HG03159 (cell line): Measurements from ENCODE around the gene ACOXL.

Experiments
- ATAC-seq: cut with Tn5 transposase; IDR thresholded peaks from one replicate; pipeline ENCODE4 v1.9.1; 2021; ENCODE audit warnings: mild to moderate bottlenecking, moderate library complexity; ENCODE audit not compliant: unreplicated experiment

The ACOXL gene

DNA sequence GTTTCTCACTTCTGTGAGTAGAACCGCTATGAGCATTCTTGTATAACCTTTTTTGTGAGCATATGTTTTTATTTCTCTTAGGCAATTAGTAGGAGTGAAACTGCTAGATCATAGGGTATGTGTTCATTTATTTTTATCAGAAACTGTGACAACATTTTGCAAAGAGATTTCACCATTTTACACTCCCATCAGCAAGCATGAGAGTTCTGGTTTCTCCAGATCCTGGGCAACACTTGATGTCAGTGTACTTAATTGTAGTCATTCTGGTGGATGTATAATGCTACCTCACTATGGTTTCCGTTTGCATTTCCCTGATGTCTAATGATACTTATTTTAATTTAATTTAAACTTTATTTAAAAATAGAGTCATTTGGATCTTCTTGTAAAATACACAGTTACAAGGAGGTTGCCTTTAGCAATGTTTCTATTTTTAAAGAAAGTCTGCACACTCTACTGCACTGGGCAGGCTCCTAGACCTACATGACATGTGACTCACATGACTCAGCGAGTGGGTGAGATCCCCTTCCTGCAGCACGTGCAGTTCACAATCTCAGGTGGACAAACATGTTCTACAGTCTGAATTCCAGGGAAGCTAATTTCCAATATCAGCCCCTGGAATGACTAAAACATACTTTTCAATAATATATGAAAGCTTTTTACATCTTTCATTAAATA is 261.3 kb downstream of the ACOXL start:
- ATAC-seq = no peak

DNA sequence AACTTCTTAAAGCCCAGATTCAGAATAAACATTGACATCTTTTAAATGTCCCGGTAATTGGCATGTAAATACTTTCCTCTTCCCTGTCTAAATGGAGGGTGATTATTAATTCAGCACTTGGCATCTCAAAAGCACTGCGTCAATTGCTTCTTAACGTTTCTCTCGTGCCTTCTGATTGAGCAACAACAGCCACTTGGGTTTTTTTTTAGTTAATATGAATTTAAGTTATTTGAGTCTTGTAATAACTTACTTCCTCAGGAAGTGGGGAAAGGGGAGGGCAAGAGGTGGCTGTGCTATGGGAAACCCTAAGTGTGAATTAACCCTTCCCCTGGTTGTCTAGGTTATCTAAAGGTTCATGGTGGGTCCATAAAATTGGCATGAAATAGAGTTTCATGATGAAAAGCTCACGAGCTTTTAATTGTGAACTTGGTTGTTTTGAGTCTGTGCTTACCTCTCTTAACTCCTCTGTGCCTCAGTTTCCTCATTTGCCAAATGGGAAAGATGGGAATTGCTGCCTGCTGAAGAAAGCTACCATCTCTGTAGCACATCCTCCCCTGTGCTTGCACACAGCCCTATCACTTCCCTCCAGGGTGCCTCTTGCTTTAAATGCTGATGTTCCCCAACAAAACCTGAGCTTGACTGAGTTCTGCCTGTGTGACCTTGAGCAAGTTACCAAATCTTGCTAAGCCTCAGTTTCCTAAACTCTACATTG is 262.0 kb downstream of the ACOXL start:
- no peak for ATAC-seq

DNA sequence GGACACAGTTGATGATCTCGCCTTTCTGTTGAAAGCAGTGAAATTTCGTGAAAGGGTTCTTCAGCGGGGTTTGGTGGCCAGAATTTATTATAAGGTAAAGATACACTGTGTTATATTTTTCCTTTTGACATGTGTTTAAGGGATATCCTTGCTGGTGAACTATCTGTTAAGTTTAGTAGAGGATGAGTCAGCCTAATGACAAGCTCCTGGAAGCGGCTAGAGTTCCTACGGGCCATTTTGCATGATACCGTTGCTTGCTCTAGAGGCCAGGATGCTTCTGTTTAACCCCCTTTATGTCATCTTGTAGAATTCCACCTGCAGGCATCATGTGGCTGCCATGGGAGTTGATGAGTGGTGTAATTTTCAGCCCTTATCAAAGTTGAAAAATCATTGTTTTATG is 263.5 kb downstream of the ACOXL start:
- ATAC-seq = no peak

DNA sequence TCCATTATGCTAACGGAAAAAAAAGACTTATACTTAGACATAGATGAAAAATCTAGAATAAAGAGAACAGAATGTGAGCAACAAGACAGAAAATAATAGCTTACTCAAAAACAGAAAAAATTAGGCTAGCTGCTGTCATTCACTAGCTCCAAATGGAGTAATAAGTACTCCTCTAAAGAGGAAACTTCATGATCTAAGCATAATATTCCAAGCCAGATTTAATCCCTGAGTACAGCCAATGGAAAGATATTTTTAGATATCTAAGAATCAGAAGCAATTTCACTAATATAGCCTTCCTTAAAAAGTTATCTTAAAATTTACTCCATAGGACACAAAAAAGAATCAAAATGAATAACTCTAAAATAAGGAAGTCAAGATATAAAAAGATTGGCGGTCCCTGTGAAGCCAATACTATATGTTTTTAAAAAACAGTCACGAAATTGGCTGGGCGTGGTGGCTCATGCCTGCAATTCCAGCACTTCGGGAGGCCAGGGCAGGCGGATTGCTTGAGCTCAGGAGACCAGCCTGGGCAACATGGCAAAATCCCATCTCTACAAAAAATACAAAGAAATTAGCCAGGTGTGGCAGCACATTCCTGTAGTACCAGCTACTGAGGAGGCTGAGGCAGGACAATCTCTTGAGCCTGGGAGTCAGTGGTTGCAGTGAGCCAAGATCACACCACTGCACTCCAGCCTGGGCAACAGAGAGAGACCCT is 265.1 kb downstream of the ACOXL start:
- ATAC-seq = no peak

DNA sequence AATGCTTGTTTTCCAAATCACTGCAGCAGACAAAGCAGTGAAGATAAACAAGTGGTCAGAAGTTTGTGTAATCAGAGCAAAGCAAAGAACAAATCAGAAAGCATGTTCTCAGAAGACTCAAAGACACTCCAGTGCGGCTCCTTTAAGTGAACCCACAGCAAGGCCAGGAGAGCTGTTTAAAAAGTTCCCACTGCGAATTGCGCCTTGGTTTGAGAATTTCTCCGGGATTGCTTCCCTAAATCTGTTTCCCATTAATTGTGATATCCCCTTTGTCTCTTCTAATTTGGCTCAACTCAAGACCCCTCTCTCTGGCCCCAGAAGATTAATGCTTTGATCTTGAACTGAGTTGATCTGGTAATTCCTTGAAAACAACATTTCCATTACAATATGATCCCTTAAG is 265.9 kb downstream of the ACOXL start:
- ATAC-seq = no peak

- ATAC-seq = no peak
Observed at GRCh38 chr2:110999626-111000025, 267.3 kb downstream of the ACOXL start.

DNA sequence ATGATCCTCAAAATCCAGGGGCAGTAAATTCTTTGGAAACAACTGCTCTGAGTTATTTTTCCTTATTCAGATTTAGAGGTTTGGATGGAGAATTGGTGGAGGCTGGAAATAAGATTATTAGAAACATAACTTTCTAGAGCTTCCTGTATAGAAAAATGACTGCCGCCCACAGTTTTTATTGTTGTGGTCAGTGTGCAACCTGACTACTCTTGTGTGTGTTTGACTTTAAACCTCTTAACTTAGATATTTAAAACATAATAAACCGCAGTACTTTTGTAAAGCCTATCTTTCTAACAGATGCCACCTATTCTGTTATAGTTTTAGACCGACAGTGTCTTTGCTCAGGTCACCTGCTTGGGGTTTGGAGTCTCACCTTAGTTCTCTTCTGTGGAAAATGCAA is 272.9 kb downstream of the ACOXL start:
- ATAC-seq = no peak

DNA sequence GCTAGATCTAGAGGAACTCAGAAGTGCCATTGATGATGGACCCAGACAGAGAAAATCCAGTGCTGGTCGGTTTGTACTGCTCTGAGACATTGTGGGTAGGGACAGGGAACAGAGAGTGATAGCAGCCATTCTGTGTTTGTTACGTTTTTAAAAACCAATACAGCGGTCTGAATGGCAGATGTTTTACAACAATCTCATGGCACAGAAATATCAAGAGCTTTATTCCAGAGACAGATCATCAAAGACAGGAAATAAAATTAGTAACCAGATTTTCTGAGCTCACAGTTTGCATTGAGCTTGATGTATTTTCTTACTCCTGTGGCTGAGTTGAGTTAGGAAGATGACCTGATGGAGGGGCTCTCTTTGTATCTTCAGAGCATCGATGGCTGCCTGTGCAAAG is 273.4 kb downstream of the ACOXL start:
- ATAC-seq = no peak

GRCh38 chr2:111007757-111008688 is 275.6 kb downstream of the ACOXL start:
- ATAC-seq = no peak

GRCh38 chr2:111011218-111011617 is 278.8 kb downstream of the ACOXL start:
- ATAC-seq = no peak

- ATAC-seq = no peak
Observed at GRCh38 chr2:111015283-111015995, 283.1 kb downstream of the ACOXL start.

GRCh38 chr2:111017034-111017622 is 284.8 kb downstream of the ACOXL start:
- ATAC-seq = no peak

DNA sequence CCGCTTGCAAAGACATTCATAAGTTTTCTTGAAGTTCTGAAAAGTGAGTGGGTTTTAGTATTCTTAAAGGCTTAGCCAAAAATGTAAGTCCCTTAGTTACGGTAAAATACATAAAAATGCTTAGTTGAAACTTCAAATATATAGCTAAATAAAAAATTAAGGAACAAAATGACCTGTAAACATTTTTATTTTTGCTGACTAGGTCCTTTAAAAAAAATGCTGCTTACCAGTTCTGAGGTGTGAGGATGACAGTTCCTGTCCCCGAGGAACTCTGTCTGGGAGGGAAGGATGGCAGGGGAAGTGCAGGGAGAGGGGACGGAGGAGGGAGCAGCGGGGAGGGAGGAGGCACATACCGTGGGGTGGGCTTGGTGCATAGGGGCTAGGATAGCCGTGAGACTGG is 285.5 kb downstream of the ACOXL start:
- no peak for ATAC-seq

GRCh38 chr2:111019381-111019780 is 287.0 kb downstream of the ACOXL start:
- ATAC-seq = no peak

GRCh38 chr2:111022633-111023032 is 290.3 kb downstream of the ACOXL start:
- no peak for ATAC-seq

DNA sequence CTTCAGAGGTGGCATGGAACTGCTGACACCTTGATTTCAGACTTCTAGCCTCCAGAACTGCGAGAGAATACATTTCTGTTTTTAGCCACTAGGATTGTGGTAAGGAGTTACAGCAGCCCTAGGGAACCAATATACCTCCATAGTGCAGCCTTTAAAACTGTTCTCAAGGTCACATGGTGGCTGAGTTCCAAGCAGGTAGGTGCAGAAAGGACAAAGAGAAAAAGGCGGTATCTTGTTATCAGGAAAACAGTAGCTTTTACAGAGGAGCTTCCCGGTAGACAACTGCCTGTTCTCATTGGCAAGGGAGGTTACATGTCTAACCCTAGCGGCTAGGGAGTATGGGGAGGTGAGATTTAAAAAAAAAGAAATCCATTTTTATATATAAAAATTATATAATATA is 292.1 kb downstream of the ACOXL start:
- ATAC-seq = no peak

GRCh38 chr2:111025288-111025687 is 292.9 kb downstream of the ACOXL start:
- ATAC-seq = no peak

GRCh38 chr2:111028720-111029119 is 296.3 kb downstream of the ACOXL start:
- ATAC-seq = no peak

DNA sequence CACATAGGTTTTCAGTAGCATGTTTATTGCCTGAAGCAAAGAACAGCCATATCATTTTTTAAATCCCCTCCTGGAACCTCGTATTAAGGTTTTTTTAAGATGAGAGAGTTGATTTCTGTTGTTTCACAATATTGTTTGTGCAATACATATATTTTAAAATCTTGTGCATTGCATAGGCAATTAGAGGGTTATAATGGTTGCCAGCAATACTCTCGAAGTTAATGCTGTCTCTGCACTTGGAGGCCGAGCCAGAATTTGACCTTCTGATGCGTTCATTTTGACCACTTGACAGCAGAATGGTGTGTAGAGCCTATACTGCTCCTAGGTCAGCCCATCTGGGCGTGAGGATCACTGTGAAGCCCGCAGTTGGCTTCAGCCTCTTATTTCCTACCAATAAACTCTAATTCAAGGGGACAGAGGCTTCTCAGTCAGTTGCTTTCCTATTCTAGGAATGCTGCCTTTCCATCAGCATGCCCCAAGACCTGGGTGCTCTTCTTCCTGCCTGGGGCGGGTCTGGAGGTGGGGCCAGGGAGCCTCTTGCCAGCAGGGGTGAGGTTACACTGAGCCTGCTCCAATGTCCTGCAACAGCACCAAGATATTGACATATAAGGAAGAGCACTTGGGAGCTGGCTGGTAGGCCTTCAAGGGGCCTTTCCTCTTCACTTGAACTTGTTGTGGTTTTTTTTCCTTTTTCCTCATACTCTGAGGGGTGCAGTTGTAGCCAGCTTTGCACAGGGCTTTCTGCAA is 297.0 kb downstream of the ACOXL start:
- ATAC-seq = no peak
